ENCODE results near the gene NMNAT3. TPM values are rescaled to one million over a fixed set of nuclear protein-coding genes. Genes with fewer than 3 reads are reported as not detected.

NMNAT3 gene
- total RNA-seq, 1 experiment from 2014 or later: 0.85 TPM

DNA sequence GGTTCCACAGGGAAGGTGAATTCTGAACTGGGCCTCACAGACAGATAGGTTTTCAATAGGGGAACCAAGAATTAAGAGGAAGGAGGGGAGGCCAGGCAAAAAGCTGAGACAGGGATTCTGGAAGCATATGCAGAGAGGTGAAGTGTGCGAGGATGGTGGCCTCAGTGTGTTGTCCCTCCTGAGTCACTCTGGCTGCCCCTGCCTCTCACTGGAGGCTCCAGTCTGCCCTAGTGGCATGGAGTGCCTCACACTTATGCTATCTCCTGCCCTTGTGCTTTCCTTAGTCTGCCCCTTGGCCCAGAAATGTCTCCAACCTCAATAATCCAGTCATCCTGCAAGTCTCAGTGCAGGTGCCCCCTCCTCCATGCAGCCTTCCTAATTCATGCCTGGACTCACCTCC is 106.1 kb downstream of the NMNAT3 start:
- in situ Hi-C loops (cut with HindIII; ENCODE audit: low pct_unique_long_range_greater_than_20kb, low sequenced_read_pairs): no loop called here

DNA sequence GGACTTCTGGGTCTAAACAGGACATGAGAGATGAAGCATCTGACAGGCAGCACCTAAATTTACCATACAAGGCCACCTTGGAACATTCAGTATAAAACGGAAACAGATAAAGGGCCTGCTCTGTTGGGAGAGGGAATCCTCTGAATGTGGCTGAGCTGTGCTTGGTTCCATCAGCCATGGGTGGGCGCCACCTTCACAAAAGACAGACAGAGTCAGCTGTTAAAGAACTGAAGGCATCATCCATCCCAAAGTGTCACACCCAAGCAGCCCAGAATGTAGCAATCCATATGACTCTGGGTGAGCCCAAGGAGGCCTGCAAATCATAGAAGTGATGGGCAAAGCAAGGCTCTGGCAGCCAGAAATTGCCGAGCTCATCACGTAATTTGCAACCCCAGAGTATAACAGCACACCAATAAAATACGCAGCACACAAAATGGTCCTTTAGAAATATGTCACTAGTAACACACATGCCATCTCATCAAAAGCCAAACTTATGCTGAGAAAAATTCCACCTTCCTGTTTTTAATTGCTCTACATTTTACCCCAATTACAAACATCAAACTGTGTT is 113.4 kb downstream of the NMNAT3 start:
- in situ Hi-C loops (cut with HindIII; ENCODE audit: low pct_unique_long_range_greater_than_20kb, low sequenced_read_pairs): no loop called here
- peak; percentile 44 for DNase-seq (ENCODE audit: low read depth, low spot score)

More for the DNA sequence above, 106.1 kb downstream of the NMNAT3 start:
- no peak for DNase-seq (ENCODE audit: low read depth, low spot score)

DNA sequence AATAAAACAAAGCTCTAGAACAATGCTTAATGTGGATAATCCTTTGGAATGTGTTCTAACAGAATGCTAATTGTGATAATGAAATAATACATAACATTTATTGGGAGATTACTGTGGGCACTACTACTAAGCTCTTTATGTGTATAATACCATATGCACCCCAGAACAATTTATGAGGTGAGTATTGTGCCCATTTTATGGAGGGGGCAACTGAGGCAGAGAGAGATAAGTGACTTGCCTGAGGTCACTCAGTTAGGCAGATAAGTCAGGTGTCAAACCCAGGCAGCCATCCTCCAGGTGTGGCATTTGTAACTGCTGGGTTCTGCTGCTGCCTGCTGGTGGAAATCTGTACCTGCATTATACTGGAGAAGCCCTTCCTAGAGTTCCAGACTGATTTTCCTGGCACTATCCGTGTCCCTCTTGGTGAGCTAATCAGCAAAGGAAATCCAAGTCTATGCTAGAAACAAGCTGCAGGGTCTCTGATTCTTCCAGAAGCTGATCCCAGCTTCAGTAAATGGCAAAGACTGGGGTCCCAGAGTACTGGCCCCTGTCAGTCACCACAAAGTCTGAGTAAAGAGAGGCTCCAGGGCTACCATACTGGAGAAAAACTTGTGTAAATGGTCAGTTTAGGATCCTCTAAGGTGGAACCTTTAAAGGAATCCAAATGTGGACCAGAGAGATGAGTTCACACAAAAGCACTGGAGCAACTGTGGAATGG is 115.7 kb downstream of the NMNAT3 start:
- peak; percentile 69 for DNase-seq (ENCODE audit: low read depth, low spot score)
- in situ Hi-C loops (cut with HindIII; ENCODE audit: low pct_unique_long_range_greater_than_20kb, low sequenced_read_pairs): no loop called here

- in situ Hi-C loops (cut with HindIII; ENCODE audit: low pct_unique_long_range_greater_than_20kb, low sequenced_read_pairs): no loop called here
- peak; percentile 30 for DNase-seq (ENCODE audit: low read depth, low spot score)
Observed at GRCh38 chr3:139561255-139561817, 116.4 kb downstream of the NMNAT3 start.

DNA sequence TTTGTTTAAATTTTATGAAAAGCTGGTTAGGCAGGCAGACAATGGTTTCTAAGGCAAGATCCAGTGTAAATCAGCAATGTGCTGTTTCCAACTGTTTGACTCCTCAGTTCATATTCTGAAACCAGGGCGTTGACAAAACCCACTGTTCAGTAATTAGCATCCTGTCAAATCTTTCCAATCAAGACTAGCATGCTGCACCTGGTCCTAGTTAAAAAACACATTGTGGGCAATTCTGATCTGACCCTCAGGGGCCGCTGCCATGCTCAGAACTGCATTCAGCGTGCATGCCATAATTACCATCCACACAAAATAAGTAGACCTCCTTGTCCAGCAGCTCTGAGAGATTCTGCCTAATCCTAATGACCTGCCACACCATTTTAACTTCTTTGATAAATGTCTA is 117.4 kb downstream of the NMNAT3 start:
- DNase-seq (ENCODE audit: low read depth, low spot score): no peak
- in situ Hi-C loops (cut with HindIII; ENCODE audit: low pct_unique_long_range_greater_than_20kb, low sequenced_read_pairs): no loop called here

- in situ Hi-C loops (cut with HindIII; ENCODE audit: low pct_unique_long_range_greater_than_20kb, low sequenced_read_pairs): no loop called here
- no peak for DNase-seq (ENCODE audit: low read depth, low spot score)
Observed at GRCh38 chr3:139559541-139559940, 118.2 kb downstream of the NMNAT3 start.

DNA sequence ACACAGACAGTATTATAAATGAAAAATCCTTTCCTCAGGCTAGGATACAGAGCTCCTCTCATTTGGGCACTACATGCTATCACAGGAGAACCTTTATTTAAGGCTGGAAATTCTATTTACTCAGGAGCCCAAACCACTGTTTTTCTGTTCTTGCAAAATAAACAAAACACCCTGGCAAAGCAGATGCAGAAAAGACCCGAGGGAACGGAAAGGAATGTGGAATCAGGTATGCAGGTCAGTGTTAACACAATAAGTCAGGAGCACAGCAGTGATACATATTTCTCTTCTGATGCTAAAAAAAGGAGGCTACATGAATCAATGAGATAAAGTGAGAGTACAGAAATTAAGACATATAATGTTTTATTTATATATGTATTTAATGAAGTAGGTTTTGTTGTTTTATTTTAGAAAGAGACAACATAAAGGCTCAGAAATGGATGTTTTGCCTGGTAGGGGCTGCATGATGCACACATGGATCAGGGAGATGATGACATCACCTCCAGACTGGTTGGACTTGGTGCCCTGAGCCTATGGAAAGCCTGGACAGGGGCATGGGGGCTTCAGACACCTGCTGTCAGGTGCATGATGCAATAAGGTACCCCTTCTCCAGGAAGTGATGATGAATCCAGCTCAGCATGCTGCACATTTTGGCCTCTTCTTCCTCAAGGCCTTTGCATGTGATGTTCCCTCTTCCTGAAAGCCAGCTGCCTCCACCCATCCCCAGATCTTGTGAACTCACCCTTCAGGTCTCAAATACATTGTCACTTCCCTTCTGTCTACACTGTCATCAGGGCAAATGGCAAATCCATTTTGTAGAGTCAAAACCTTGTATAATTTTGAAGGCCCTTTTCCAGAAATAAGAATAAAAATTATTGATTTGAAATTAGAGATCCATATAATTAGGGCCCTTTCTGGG is 119.2 kb downstream of the NMNAT3 start:
- in situ Hi-C loops (cut with HindIII; ENCODE audit: low pct_unique_long_range_greater_than_20kb, low sequenced_read_pairs): no loop called here

DNA sequence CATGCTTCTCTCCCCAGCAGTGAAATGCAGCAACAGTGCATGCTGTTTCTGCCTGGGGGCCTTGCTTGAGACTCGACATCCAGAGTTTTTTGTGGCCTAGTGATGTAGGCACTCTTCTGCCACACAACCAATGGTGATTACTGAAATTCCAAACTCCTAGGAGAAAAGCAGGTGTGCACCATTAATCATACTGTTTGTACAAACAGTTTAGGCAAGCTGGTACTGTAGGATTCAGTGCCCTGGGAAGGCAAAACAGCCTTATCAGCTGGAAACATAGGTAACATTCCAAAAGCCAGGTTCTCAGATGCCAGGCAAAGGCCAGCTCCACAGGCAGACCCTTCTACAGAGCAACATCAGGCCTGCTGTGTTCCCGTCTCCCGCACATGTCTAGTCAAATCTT is 120.7 kb downstream of the NMNAT3 start:
- in situ Hi-C loops (cut with HindIII; ENCODE audit: low pct_unique_long_range_greater_than_20kb, low sequenced_read_pairs): no loop called here

More for the DNA sequence above, 119.2 kb downstream of the NMNAT3 start:
- DNase-seq (ENCODE audit: low read depth, low spot score): no peak

DNA sequence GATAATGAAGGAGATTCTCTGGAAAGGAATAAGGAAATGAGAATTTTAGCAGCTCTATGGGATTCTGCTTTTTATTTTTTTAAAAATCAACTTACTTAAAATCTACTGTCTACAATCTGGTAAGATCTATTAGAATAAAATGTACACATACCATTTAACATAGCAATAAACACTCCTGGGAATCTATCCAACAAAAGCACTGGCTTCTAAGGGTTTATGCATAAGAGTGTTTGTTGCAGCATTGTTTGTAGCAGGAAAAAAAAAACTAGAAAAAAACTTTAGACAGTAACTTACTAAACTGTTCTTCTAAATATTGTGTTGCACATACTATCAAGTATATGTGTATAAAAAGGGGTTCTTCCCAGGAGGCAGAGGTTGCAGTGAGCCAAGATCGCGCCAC is 122.5 kb downstream of the NMNAT3 start:
- in situ Hi-C loops (cut with HindIII; ENCODE audit: low pct_unique_long_range_greater_than_20kb, low sequenced_read_pairs): no loop called here
- DNase-seq (ENCODE audit: low read depth, low spot score): no peak

More for the DNA sequence above, 120.7 kb downstream of the NMNAT3 start:
- no peak for DNase-seq (ENCODE audit: low read depth, low spot score)

DNA sequence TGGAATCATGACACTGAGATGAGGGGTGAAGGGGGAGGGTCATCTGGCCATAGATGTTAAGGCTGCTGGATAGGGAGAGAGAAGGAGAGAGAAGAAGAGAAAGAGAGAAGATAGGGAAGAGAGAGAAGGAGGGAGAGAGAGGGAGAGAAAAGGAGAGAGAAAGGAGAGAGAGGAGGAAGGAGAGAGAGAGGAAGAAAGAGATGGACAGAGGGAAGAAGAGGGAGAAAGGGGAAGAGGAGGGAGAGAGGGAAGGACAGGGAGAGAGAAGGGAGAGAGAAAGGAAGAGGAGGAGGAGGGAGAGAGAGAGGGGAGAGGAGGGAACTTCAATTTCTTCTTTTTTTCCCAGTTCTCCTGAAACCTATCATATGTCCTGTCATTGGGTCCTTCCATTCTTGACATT is 123.1 kb downstream of the NMNAT3 start:
- no peak for DNase-seq (ENCODE audit: low read depth, low spot score)
- in situ Hi-C loops (cut with HindIII; ENCODE audit: low pct_unique_long_range_greater_than_20kb, low sequenced_read_pairs): no loop called here

- no peak for DNase-seq (ENCODE audit: low read depth, low spot score)
- in situ Hi-C loops (cut with HindIII; ENCODE audit: low pct_unique_long_range_greater_than_20kb, low sequenced_read_pairs): no loop called here
Observed at GRCh38 chr3:139552632-139553365, 125.0 kb downstream of the NMNAT3 start.

DNA sequence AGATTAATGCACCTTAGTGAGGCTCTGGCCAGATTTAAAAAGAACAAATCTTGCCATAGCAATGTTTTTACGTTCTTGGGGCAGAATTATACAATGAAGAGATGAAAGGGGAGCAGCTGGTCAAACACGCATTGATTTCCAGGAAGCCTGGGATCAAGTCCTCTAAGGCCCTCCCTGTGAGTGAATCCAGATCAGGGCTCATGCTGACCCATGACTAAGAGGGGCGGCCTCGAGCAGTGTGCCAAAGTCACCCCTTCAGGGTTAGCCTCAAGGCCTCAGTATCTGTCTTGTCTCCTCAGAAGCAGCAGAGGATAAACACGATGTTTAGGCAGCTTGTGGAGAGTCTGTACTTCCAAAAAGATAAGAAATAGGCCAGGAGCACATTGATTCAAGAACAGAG is 129.0 kb downstream of the NMNAT3 start:
- no peak for DNase-seq (ENCODE audit: low read depth, low spot score)
- in situ Hi-C loops (cut with HindIII; ENCODE audit: low pct_unique_long_range_greater_than_20kb, low sequenced_read_pairs): no loop called here

DNA sequence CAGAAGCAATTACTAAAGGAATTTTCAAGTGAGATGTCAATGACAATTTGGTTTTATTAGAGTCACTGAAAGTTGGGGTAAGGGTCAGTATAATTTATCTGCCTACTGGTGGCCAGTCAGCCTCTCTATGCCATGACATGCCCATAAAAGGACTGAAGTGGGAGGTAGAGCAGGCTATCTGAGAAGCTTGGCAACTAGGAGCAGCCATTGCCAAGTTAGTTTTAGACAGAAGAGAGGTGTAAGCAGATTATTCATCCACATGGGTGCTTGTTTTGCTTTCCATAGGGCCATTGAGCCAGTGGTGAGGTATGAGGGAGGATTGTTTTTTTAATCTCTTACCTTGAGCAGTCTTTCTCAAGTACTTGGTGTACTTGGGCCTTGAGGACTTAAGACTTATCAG is 130.1 kb downstream of the NMNAT3 start:
- in situ Hi-C loops (cut with HindIII; ENCODE audit: low pct_unique_long_range_greater_than_20kb, low sequenced_read_pairs): no loop called here
- DNase-seq (ENCODE audit: low read depth, low spot score): no peak

GRCh38 chr3:139546772-139547171 is 131.0 kb downstream of the NMNAT3 start:
- DNase-seq (ENCODE audit: low read depth, low spot score): no peak
- in situ Hi-C loops (cut with HindIII; ENCODE audit: low pct_unique_long_range_greater_than_20kb, low sequenced_read_pairs): no loop called here

DNA sequence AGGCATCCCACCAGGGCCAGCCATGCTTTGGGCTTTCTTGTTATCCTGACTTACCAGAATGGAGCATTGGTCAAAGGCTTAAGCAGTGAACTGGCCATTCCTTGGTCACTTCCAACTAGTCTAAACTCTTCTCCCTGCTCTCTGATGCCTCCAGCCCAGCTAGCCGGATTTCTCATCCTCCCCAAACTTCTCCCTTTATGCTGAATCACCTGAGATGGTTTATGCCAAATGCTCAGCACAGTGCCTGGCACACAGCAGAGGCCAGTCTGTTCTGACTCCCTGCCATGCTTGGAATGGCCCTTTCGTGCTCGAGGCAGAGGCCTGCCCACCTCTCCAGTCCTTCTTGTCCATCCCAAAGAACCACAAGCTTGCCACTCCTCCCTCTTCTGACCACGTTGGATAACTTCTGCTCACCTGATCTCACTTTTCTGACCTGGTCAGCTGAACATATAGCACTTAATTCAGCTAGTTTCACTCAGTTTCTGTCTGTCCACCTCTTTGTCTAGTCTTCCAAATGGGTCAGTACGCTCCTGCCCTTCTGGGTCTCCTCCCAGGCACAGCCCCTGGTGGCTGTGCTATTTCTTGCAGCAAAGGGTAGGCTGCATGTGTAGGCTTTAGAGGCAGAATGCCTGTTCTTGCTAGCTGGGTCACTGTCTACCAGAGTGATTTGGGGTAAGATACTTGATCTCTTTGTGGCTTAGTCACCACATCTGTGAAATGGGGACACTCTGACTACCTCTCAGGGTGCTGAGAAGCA is 136.1 kb downstream of the NMNAT3 start:
- no peak for DNase-seq (ENCODE audit: low read depth, low spot score)
- in situ Hi-C loops (cut with HindIII; ENCODE audit: low pct_unique_long_range_greater_than_20kb, low sequenced_read_pairs): no loop called here

DNA sequence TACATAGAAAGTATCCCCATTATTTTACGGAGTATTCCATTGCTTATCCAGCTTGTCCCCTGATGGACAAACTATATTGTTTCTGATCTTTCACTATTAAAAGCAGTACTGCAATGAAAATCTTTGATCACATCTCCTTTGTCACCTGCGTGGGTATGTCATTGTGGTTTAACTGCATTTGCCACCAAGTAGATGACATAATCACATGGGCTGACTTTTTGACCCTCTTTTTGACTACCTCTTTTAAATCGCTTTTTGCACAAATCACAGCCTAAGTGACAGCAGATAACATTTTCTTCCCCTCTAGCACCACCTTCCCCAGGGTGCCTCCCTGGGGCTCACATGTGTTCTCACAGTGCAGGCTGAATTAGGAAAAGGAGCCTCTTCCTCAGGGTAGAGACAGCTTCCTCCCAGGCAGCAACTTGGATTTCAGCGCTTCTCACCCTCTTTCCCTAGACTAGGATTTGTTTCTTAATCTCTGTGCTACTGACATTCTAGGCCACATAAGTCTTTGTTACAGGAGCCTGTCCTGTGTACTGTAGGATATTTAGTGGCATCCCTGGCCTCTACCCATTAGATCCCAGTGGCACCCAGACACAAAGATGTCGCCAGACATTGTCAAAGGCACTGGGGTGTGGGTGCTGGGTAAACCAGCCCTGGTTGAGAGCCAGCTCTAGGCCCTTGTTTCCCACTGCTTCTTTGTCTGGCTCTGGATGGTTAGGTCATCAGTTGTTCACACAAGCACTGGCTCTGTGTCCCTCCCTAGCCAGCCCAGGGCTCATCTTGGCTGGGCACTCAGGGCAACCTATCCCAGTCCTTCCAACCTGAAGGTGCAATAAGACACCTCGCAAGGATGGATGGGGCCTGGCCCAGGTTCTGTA is 136.9 kb downstream of the NMNAT3 start:
- in situ Hi-C loops (cut with HindIII; ENCODE audit: low pct_unique_long_range_greater_than_20kb, low sequenced_read_pairs): no loop called here
- no peak for DNase-seq (ENCODE audit: low read depth, low spot score)

Measured in SK-MEL-5 (cell line).